Ishikawa (cell line): ENCODE measurements around the gene SLC7A11.

Experiments
- CEBPB ChIP-seq: IDR thresholded peaks from 2 replicates; pipeline ENCODE4 v1.6.1; 2012
- CREB1 ChIP-seq: IDR thresholded peaks from 2 replicates; pipeline ENCODE4 v1.6.1; 2012; ENCODE audit warnings: low read depth
- EGR1 ChIP-seq: IDR thresholded peaks from 2 replicates; pipeline ENCODE4 v1.6.1; 2012
- EP300 ChIP-seq: IDR thresholded peaks from 2 replicates; pipeline ENCODE4 v1.6.1; 2012; ENCODE audit warnings: borderline replicate concordance
- FOXM1 ChIP-seq: IDR thresholded peaks from 2 replicates; pipeline ENCODE4 v1.6.1; 2012; ENCODE audit warnings: low read depth, borderline replicate concordance
- MAX ChIP-seq: IDR thresholded peaks from 2 replicates; pipeline ENCODE4 v1.6.1; 2012
- NFIC ChIP-seq: IDR thresholded peaks from 2 replicates; pipeline ENCODE4 v1.6.1; 2012
- RAD21 ChIP-seq: IDR thresholded peaks from 2 replicates; pipeline ENCODE4 v1.6.1; 2012; ENCODE audit warnings: low read depth
- TAF1 ChIP-seq: IDR thresholded peaks from 2 replicates; pipeline ENCODE4 v1.6.1; 2012; ENCODE audit warnings: low read depth, mild to moderate bottlenecking
- TCF12 ChIP-seq: IDR thresholded peaks from 2 replicates; pipeline ENCODE4 v1.6.1; 2012; ENCODE audit warnings: low read depth
- TEAD4 ChIP-seq: IDR thresholded peaks from 2 replicates; pipeline ENCODE4 v1.6.1; 2012
- USF1 ChIP-seq: IDR thresholded peaks from 2 replicates; pipeline ENCODE4 v1.6.1; 2012
- YY1 ChIP-seq: IDR thresholded peaks from 2 replicates; pipeline ENCODE4 v1.6.1; 2012; ENCODE audit warnings: low read depth
- ZBTB7A ChIP-seq: IDR thresholded peaks from 2 replicates; pipeline ENCODE4 v1.6.1; 2012; ENCODE audit warnings: low read depth
- TF ChIP-seq, protein P1 (sequence below): IDR thresholded peaks from 2 replicates; pipeline ENCODE4 v1.6.1; 2012; ENCODE audit warnings: low read depth, mild to moderate bottlenecking

The SLC7A11 gene

GRCh38 chr4:138196153-138196552 is 46.0 kb downstream of the SLC7A11 start:
- no peak for TF ChIP-seq ZBTB7A
- TF ChIP-seq CREB1 = no peak

DNA sequence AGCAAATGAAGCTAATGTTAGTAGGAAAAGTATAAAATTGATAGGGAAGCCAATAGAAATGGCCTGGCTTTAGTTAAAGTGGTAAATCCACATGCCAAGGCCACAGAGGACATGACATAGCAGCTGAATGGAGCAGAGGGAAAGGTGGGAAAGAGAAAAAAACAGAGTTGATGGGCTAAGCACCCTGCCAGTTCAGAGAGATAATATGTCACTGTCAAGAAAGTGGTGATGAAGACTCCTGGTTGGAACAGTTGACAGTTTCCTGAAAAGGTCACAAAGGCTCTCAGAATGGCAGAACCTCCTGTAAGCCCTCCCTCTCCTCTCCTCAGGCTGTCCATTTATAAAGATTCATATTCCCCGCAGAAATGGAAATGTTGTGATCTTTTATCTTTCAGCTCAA is 48.2 kb downstream of the SLC7A11 start:
- TF ChIP-seq FOXM1 = no peak
- no peak for TF ChIP-seq CREB1
- TF ChIP-seq, protein P1, sequence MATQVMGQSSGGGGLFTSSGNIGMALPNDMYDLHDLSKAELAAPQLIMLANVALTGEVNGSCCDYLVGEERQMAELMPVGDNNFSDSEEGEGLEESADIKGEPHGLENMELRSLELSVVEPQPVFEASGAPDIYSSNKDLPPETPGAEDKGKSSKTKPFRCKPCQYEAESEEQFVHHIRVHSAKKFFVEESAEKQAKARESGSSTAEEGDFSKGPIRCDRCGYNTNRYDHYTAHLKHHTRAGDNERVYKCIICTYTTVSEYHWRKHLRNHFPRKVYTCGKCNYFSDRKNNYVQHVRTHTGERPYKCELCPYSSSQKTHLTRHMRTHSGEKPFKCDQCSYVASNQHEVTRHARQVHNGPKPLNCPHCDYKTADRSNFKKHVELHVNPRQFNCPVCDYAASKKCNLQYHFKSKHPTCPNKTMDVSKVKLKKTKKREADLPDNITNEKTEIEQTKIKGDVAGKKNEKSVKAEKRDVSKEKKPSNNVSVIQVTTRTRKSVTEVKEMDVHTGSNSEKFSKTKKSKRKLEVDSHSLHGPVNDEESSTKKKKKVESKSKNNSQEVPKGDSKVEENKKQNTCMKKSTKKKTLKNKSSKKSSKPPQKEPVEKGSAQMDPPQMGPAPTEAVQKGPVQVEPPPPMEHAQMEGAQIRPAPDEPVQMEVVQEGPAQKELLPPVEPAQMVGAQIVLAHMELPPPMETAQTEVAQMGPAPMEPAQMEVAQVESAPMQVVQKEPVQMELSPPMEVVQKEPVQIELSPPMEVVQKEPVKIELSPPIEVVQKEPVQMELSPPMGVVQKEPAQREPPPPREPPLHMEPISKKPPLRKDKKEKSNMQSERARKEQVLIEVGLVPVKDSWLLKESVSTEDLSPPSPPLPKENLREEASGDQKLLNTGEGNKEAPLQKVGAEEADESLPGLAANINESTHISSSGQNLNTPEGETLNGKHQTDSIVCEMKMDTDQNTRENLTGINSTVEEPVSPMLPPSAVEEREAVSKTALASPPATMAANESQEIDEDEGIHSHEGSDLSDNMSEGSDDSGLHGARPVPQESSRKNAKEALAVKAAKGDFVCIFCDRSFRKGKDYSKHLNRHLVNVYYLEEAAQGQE = no peak
- TF ChIP-seq TAF1 = no peak
- TF ChIP-seq TCF12 = no peak
- no peak for TF ChIP-seq TEAD4
- no peak for TF ChIP-seq USF1
- no peak for TF ChIP-seq RAD21
- no peak for TF ChIP-seq EGR1
- TF ChIP-seq MAX = no peak
- no peak for TF ChIP-seq ZBTB7A
- TF ChIP-seq YY1 = no peak
- TF ChIP-seq EP300 = no peak
- TF ChIP-seq CEBPB = no peak
- no peak for TF ChIP-seq NFIC

- TF ChIP-seq RAD21 (no peak), TCF12 (no peak), CREB1 (no peak), CEBPB (no peak), USF1 (no peak), ZBTB7A (no peak), TAF1 (no peak), EGR1 (no peak), YY1 (no peak), TEAD4 (no peak), EP300 (no peak), FOXM1 (no peak), MAX (no peak)
- TF ChIP-seq, protein P1 = no peak
Measured at GRCh38 chr4:138192113-138192512, 50.0 kb downstream of the SLC7A11 start.

DNA sequence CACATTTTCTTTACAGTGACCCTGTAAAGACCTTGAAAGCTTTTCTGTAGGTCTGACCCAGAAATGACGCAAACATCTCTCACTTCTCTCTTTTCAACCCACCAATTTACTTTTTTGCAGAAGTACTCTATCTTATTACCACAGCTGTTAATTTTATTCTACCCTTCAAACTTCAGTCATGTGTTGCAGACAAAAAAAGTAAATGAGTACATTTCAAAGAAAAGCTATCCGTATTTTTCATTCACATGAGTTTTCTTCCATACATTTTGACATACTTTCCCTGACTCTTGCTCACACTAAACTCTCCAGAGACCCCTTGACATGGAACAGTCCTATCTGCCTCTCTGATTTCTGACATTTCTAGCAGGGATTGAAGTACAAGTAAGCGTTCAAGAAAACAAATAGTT is 51.7 kb downstream of the SLC7A11 start:
- TF ChIP-seq ZBTB7A (no peak), YY1 (no peak), MAX (no peak), CREB1 (no peak), RAD21 (no peak), CEBPB (no peak), TAF1 (no peak), FOXM1 (no peak), TCF12 (no peak), EP300 (no peak), USF1 (no peak), NFIC (no peak), TEAD4 (no peak), EGR1 (no peak)
- TF ChIP-seq, protein P1 = no peak
